GM12874 (cell line): ENCODE data around the gene SH3RF3.

Experiments
- CTCF ChIP-seq: IDR thresholded peaks from 2 replicates; pipeline ENCODE4 v1.5.1; 2011; ENCODE audit warnings: low read depth, mild to moderate bottlenecking, control low read depth, low read length, moderate library complexity; ENCODE audit not compliant: insufficient read depth

SH3RF3 gene

GRCh38 chr2:109141727-109142283, 12.8 kb downstream of the SH3RF3 start:
- TF ChIP-seq CTCF: no peak

GRCh38 chr2:109142416-109143210, 13.6 kb downstream of the SH3RF3 start:
- TF ChIP-seq CTCF: no peak

- TF ChIP-seq CTCF: no peak
Observed at GRCh38 chr2:109143214-109144187, 14.5 kb downstream of the SH3RF3 start.

GRCh38 chr2:109144271-109144670, 15.3 kb downstream of the SH3RF3 start:
- no peak for TF ChIP-seq CTCF

GRCh38 chr2:109144721-109145120, 15.7 kb downstream of the SH3RF3 start:
- TF ChIP-seq CTCF: no peak

- TF ChIP-seq CTCF: no peak
Observed at GRCh38 chr2:109145286-109145685, 16.3 kb downstream of the SH3RF3 start.

- TF ChIP-seq CTCF: no peak
Observed at GRCh38 chr2:109147405-109147804, 18.4 kb downstream of the SH3RF3 start.
